Measurements from ENCODE around the gene CYBC1. TPM values are rescaled to one million over a fixed set of nuclear protein-coding genes. Genes with fewer than 3 reads are reported as not detected.
A peak's percentile ranks its signal among the peaks of the same experiment; 100 is the strongest.

Gene CYBC1
- total and polyA plus RNA-seq, 2 donors from 2014 or later, result 38.2 to 139 TPM

GRCh38 chr17:82444941-82445521, 5.5 kb downstream of the CYBC1 start:
- H3K27me3 ChIP-seq (ENCODE audit: control insufficient read depth, insufficient read depth, low read length), result no peaks in the 10 kb centered on the region
- H3K4me3 ChIP-seq (ENCODE audit: low read length in 3 of 3), result no peak overlapping the region
- intact Hi-C loops (cut with DNase I), result no loop called here
- no peak for FAIRE-seq
- H3K9me3 ChIP-seq (ENCODE audit: control insufficient read depth in 2 of 3, insufficient read depth in 1 of 3, low read length in 3 of 3), result no peaks in the 10 kb centered on the region
- no peak for TF ChIP-seq CTCF (IDR thresholded peaks at IDR 0.05; ENCODE audit: borderline replicate concordance, extremely low read depth, insufficient read depth)
- peak in 1 of 5 donors; percentile 81 for DNase-seq
- H3K9ac ChIP-seq (ENCODE audit: low read length in 3 of 3), result no peak overlapping the region
- H3K27ac ChIP-seq (ENCODE audit: low read depth in 2 of 2, low read length in 2 of 2), result no peak overlapping the region
- peaks cover 0 to 9% (median 0%) of the 10 kb centered on the region in 3 donors for H3K4me1 ChIP-seq (ENCODE audit: control insufficient read depth in 2 of 3, insufficient read depth in 2 of 3, low read depth in 1 of 3, low read length in 3 of 3)
- peaks cover 0 to 5% (median 4%) of the 10 kb centered on the region in 3 donors for H3K36me3 ChIP-seq (ENCODE audit: control insufficient read depth in 2 of 3, insufficient read depth in 3 of 3, low read length in 3 of 3)

GRCh38 chr17:82444284-82444893, 6.2 kb downstream of the CYBC1 start:
- no peak overlapping the region for H3K27ac ChIP-seq (ENCODE audit: low read depth in 2 of 2, low read length in 2 of 2)
- peaks cover 0 to 5% (median 4%) of the 10 kb centered on the region in 3 donors for H3K36me3 ChIP-seq (ENCODE audit: control insufficient read depth in 2 of 3, insufficient read depth in 3 of 3, low read length in 3 of 3)
- DNase-seq (peak in 1 of 5 donors; percentile 81), FAIRE-seq (no peak)
- intact Hi-C loops (cut with DNase I), result no loop called here
- TF ChIP-seq CTCF (IDR thresholded peaks at IDR 0.05; ENCODE audit: borderline replicate concordance, extremely low read depth, insufficient read depth), result no peak
- no peak overlapping the region for H3K4me3 ChIP-seq (ENCODE audit: low read length in 3 of 3)
- no peak overlapping the region for H3K9ac ChIP-seq (ENCODE audit: low read length in 3 of 3)
- H3K27me3 ChIP-seq (ENCODE audit: control insufficient read depth, insufficient read depth, low read length), result no peaks in the 10 kb centered on the region
- H3K4me1 ChIP-seq (ENCODE audit: control insufficient read depth in 2 of 3, insufficient read depth in 2 of 3, low read depth in 1 of 3, low read length in 3 of 3), result peaks cover 0 to 4% (median 0%) of the 10 kb centered on the region in 3 donors
- H3K9me3 ChIP-seq (ENCODE audit: control insufficient read depth in 2 of 3, insufficient read depth in 1 of 3, low read length in 3 of 3), result no peaks in the 10 kb centered on the region

- Histone ChIP-seq H3K27me3 (ENCODE audit: control insufficient read depth, insufficient read depth, low read length) (no peaks in the 10 kb centered on the region), H3K36me3 (ENCODE audit: control insufficient read depth in 2 of 3, insufficient read depth in 3 of 3, low read length in 3 of 3) (peaks cover 0 to 5% (median 4%) of the 10 kb centered on the region in 3 donors), H3K9me3 (ENCODE audit: control insufficient read depth in 2 of 3, insufficient read depth in 1 of 3, low read length in 3 of 3) (no peaks in the 10 kb centered on the region), H3K4me3 (ENCODE audit: low read length in 3 of 3) (no peak overlapping the region), H3K27ac (ENCODE audit: low read depth in 2 of 2, low read length in 2 of 2) (no peak overlapping the region), H3K9ac (ENCODE audit: low read length in 3 of 3) (no peak overlapping the region), H3K4me1 (ENCODE audit: control insufficient read depth in 2 of 3, insufficient read depth in 2 of 3, low read depth in 1 of 3, low read length in 3 of 3) (no peaks in the 10 kb centered on the region)
- FAIRE-seq, result no peak
- no peak for DNase-seq
- intact Hi-C loops (cut with DNase I), result no loop called here
- no peak for TF ChIP-seq CTCF (IDR thresholded peaks at IDR 0.05; ENCODE audit: borderline replicate concordance, extremely low read depth, insufficient read depth)
Measured at GRCh38 chr17:82443465-82444283, 6.9 kb downstream of the CYBC1 start.

All from kidney (tissue), 14 donors.